Central memory CD4-positive, alpha-beta T cell (primary cell): ENCODE measurements around the gene SNX17.
"Not testable (repeated sequence)": the region's sequence is repeated elsewhere in the genome, so short reads cannot be mapped to it uniquely, and the experiment has no call there.

Experiments
- DNase-seq: peaks from one replicate; pipeline ENCODE4 v3.0.0; 2022

Gene SNX17

GRCh38 chr2:27400348-27401135 lies 30.1 kb downstream of the SNX17 start:
- DNase-seq: no peak

DNA sequence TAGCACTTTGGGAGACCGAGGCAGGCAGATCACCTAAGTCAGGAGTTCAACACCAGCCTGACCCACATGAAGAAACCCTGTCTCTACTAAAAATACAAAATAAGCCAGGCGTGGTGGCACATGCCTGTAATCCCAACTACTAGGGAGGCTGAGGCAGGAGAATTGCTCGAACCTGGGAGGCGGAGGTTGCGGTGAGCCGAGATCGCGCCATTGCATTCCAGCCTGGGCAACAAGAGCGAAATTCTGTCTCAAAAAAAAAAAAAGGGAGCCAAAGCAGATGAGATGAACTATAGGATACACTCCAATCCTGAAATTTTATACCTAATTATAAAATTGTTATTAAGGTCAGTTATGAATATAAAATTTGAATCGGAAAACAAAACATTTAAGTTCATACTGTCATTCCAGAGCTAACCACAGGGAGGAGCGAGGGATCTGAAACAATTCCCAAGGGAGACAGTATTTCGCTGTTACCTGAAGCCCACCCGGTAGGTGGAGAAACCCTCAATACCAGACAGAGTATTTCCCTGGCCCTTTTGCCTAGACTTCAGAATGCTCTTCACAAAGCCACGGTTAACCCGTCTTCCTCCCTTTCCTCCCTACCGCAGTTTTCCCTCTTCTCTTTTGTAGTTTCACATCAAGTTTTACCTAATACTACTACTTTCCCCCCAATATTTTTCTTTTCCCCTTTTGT lies 37.5 kb downstream of the SNX17 start:
- no peak for DNase-seq

DNA sequence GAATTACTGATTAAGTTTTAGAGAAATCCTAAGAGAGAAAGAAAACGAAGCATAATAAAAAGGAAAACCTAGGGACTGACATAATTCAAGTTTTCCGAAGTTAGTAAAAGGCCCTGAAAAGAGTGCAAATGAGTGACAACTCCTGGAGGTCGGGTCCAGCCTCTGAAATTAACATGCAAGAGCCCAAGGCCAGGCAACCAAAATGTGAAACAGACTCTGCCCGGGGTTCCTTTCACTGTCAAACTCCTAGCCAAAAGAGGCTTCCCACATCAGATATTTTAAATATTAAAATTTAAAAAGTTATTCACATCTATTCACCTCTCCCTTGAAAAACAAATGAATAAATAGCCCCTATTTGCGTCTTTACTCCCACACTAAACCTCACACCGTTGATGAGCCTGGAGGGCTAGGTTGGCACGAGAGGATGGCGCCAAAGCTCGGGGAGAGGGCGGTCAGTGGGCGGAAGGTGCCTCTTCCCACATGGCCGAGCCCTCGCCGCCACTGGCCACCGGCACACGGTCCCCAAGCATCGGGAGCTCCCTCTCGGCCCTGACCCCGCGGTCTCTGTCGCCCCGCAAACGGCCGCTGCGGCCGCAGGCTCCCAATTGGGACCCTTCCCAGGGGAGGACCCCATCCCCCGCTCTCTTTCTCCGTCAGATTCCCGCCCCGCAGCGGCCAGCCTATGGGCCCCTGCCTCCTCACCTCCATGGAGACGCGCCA lies 38.3 kb downstream of the SNX17 start:
- no peak for DNase-seq

DNA sequence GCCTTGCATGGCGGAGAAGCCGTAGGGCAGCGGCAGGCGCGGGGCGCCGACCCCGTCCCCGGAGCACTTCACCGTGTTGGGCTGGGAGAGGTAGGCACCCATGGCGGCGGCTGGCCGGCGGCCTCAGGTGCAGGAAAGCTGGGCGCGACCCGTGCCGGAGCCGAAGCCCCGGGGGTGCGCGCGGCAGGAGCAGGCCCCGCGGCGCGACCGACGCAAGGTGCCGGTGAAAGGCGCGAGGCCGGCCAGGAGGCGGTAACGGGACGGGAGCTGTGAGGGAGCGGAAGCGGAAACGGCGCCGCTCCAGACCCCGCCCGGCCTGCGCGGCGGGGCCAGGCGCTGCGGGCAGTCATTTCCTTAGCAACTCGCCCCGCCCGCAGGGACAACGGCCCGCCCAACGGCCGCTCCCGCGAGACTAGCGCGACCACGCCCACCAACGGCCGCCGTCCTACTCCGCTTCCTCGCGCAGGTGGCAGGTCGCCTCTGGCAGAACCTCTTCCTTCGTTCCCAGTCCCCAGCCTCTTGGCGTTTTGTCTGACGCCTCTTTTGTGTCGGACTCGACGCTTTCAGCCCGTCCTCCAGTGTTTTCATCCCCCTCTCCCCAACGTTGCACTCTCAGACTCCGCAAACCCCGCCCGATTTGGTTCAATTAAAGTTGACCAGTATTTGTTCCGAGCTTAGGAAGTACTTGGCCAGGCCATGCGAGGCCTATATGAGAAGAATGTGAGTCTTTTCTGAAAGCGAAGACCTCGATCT lies 39.1 kb downstream of the SNX17 start, which contains the start of gene PPM1G:
Gene PPM1G, minus strand, starts transcription at position 271 of the 753 bp plus-strand sequence. Its CDS starts 169 bp downstream, at position 102.
- peak; percentile 93 for DNase-seq

- DNase-seq: no peak
These were observed 42.2 kb downstream of the SNX17 start for GRCh38 chr2:27412419-27413152.

DNA sequence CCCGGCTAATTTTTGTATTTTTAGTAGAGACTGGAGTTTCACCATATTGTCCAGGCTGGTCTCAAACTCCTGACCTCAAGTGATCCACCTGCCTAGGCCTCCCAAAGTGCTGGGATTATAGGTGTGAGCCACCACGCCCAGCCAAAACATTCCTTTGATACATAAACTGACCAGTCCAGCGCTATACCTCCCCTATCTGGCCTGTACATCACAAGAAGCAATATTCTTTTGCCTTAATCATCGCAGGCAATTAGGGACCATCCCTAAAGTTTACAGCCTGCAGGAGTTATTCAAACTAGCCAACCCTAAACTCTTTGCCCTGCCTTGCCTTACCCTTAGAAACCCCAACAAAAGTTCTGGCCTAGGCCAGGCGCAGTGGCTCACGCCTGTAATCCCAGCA lies 45.7 kb downstream of the SNX17 start:
- DNase-seq: no peak

- no peak for DNase-seq
These were observed 50.6 kb downstream of the SNX17 start for GRCh38 chr2:27420996-27421395.

GRCh38 chr2:27421660-27422250 lies 51.3 kb downstream of the SNX17 start:
- DNase-seq: no peak

DNA sequence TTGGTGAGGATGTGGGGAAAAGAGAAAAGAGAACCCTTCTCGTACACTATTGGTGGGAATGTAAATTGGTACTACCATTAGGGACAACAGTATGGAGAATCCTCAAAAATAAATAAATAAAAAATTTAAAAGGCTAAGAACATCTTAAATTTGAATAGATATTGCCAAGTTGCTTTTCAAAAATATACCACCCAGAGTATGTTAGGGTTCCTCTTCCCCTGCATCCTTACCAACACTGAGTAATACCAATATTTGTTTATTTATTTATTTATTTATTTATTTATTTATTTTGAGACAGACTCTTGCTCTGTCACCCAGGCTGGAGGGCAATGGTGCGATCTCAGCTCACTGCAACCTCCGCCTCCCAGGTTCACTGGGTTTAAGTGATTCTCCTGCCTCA lies 52.5 kb downstream of the SNX17 start:
- DNase-seq: no peak

DNA sequence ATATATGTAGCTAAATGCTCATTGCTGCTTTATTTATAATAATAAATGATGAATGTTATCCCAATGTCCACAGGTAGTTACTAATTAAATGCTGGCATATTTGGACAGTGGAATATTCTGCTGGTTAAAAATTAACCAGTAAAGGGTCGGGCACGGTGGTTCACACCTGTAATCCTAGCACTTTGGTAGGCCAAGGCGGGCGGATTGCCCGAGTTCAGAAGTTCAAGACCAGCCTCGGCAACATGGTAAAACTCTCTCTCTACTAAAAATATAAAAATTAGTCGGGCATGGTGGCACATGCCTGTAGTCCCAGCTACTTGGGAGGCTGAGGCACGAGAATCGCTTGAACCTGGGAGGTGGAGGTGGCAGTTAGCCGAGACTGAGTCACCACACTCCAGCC lies 54.6 kb downstream of the SNX17 start:
- DNase-seq: not testable (repeated sequence)
